Suprapubic skin (tissue), 4 donors: ENCODE data around the gene ATP5PF. TPM values are rescaled to one million over a fixed set of nuclear protein-coding genes. Genes with fewer than 3 reads are reported as not detected.
A peak's percentile ranks its signal among the peaks of the same experiment; 100 is the strongest.

Experiments used
- DNase-seq, 2 donors: peaks; one replicate each; pipeline ENCODE4 v3.0.0-alpha.2; 2019; ENCODE audit warnings: low spot score in 2 of 2
- H3K27ac ChIP-seq: fragments of 200-600 bp; sonication (generic); one replicate; pipeline ENCODE4 v1.5.1; 2019
- H3K27me3 ChIP-seq: fragments of 200-600 bp; sonication (generic); one replicate; pipeline ENCODE4 v1.5.1; 2019
- H3K36me3 ChIP-seq: fragments of 200-600 bp; sonication (generic); one replicate; pipeline ENCODE4 v1.5.1; 2019
- H3K4me1 ChIP-seq: fragments of 200-600 bp; sonication (generic); one replicate; pipeline ENCODE4 v1.5.1; 2019
- H3K4me3 ChIP-seq: fragments of 200-600 bp; sonication (generic); one replicate; pipeline ENCODE4 v1.5.1; 2019; ENCODE audit warnings: mild to moderate bottlenecking
- H3K9me3 ChIP-seq: fragments of 200-600 bp; sonication (generic); one replicate; pipeline ENCODE4 v1.5.1; 2019
- EP300 ChIP-seq: sonication (generic); formaldehyde crosslinking; IDR thresholded peaks from one replicate; pipeline ENCODE4 v1.6.1; 2017; ENCODE audit warnings: antibody characterized with exemption
- POLR2A ChIP-seq, 2 donors: fragments of 450-650 bp; IDR thresholded peaks; one replicate each; pipeline ENCODE4 v1.6.1; 2017; ENCODE audit warnings: antibody characterized with exemption in 2 of 2, mild to moderate bottlenecking in 2 of 2, moderate library complexity in 2 of 2
- POLR2AphosphoS5 ChIP-seq, 3 donors: sonication (generic); formaldehyde crosslinking; IDR thresholded peaks; one replicate each; pipeline ENCODE4 v1.6.1; 2017; ENCODE audit warnings: antibody characterized with exemption in 3 of 3
- WGBS: methylation state at CpG from one replicate; pipeline ENCODE4 v1.1.5; 2018; 5-methylcytosine and 5-hydroxymethylcytosine counted together
- total RNA-seq, 4 donors: library from RNA; depleted of rRNA; stranded (reverse); fragments of >200 nt; gene quantifications; one replicate each; pipeline ENCODE4 v1.1.0, GENCODE V29; 2016
- TF ChIP-seq, protein P1 (sequence below), 2 donors: fragments of 200-600 bp in 1 of 2; fragments of 450-650 bp in 1 of 2; sonication (generic) in 1 of 2; IDR thresholded peaks; one replicate each; pipeline ENCODE4 v1.5.1; 2016 to 2019; ENCODE audit warnings: antibody characterized with exemption in 2 of 2, mild to moderate bottlenecking in 1 of 2, moderate library complexity in 1 of 2

Gene ATP5PF
- total RNA-seq, 4 donors from 2014 or later, result 45.5 to 66.5 (median 55.1) TPM

DNA sequence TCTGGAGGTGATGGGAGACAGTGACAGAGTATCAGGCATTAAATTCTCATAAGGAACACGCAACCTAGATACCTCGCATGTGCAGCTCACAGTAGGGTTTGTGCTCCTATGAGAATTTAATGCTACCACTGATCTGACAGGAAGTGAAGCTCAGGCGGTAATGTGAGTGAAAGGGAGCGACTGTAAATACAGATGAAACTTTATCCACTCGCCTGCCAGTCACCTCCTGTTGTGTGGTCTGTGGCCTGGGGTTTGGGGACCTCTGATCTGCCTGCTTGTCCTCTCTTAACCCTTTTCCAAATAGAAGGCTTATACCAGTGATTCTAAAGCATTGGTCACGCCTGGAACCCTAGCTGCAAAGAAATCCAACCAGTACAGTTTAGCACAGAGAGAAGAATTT lies 15.4 kb upstream of the ATP5PF start:
- H3K4me1 ChIP-seq, result no peaks in the 10 kb centered on the region
- WGBS, result 90% methylated on average over 6 of the region's 6 CpGs

DNA sequence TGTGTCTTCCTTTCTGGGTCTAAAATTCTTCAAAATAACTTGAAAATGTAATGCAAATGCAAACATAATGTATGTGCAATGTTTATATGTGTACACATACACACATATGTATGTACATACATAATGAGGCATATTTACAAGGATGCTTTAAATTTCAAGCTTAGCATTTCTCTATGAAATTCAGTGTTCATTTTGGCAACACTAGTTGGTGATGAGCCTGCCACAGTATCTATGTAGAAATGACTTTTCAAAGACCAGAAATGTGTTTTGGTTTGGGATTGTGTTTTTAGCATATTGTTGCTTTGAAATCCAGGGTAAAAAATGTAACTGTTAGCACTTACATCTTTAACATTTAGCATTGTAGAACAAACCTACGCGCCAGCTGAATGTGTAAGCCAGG lies 10.2 kb upstream of the ATP5PF start:
- WGBS, result 99% methylated on average over 2 of the region's 2 CpGs
- no peak overlapping the region for H3K4me3 ChIP-seq
- H3K9me3 ChIP-seq, result no peaks in the 10 kb centered on the region
- no peak for DNase-seq
- no peaks in the 10 kb centered on the region for H3K27me3 ChIP-seq
- H3K4me1 ChIP-seq, result peaks cover under 1% of the 10 kb centered on the region
- no peak overlapping the region for H3K27ac ChIP-seq
- TF ChIP-seq POLR2A (IDR thresholded peaks at IDR 0.05) (no peak), POLR2AphosphoS5 (IDR thresholded peaks at IDR 0.05) (no peak), EP300 (no peak)
- TF ChIP-seq, protein P1, sequence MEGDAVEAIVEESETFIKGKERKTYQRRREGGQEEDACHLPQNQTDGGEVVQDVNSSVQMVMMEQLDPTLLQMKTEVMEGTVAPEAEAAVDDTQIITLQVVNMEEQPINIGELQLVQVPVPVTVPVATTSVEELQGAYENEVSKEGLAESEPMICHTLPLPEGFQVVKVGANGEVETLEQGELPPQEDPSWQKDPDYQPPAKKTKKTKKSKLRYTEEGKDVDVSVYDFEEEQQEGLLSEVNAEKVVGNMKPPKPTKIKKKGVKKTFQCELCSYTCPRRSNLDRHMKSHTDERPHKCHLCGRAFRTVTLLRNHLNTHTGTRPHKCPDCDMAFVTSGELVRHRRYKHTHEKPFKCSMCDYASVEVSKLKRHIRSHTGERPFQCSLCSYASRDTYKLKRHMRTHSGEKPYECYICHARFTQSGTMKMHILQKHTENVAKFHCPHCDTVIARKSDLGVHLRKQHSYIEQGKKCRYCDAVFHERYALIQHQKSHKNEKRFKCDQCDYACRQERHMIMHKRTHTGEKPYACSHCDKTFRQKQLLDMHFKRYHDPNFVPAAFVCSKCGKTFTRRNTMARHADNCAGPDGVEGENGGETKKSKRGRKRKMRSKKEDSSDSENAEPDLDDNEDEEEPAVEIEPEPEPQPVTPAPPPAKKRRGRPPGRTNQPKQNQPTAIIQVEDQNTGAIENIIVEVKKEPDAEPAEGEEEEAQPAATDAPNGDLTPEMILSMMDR (IDR thresholded peaks at IDR 0.05), result no peak
- H3K36me3 ChIP-seq, result peaks cover 28% of the 10 kb centered on the region

More for the DNA sequence above, 15.4 kb upstream of the ATP5PF start:
- no peak overlapping the region for H3K27ac ChIP-seq
- DNase-seq, result no peak
- H3K4me3 ChIP-seq, result no peak overlapping the region
- H3K27me3 ChIP-seq, result no peaks in the 10 kb centered on the region
- peaks cover 47% of the 10 kb centered on the region for H3K36me3 ChIP-seq
- no peaks in the 10 kb centered on the region for H3K9me3 ChIP-seq
- TF ChIP-seq POLR2A (IDR thresholded peaks at IDR 0.05) (no peak), POLR2AphosphoS5 (IDR thresholded peaks at IDR 0.05) (no peak), EP300 (no peak)
- TF ChIP-seq, protein P1 (IDR thresholded peaks at IDR 0.05), result no peak

DNA sequence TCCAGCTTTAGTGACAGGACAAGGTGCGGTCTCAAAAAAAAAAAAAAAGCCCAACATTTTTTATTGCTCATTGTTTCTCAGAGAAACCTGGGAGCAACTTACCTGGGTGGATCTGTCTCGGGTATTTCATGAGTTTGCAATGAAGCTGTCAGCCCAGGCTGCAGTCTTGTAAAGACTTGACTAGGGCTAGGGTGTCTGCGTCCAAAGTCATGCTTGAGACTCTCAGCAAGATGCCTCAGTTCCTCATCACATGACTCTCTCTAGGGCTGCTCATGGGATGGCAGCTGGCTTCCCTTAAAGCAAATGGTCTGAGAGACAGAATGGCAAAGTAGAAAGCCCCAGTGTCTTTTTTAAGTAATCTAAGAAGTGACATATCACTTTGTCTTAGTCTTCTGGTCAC lies 8.2 kb upstream of the ATP5PF start:
- no peak overlapping the region for H3K27ac ChIP-seq
- WGBS, result 81% methylated on average over 3 of the region's 3 CpGs
- H3K27me3 ChIP-seq, result no peaks in the 10 kb centered on the region
- no peak for DNase-seq
- TF ChIP-seq, protein P1 (IDR thresholded peaks at IDR 0.05), result no peak
- TF ChIP-seq EP300, result no peak
- no peak for TF ChIP-seq POLR2A (IDR thresholded peaks at IDR 0.05)
- TF ChIP-seq POLR2AphosphoS5 (IDR thresholded peaks at IDR 0.05), result no peak
- peaks cover 15% of the 10 kb centered on the region for H3K36me3 ChIP-seq
- no peaks in the 10 kb centered on the region for H3K9me3 ChIP-seq
- H3K4me1 ChIP-seq, result peaks cover 2% of the 10 kb centered on the region
- H3K4me3 ChIP-seq, result no peak overlapping the region

DNA sequence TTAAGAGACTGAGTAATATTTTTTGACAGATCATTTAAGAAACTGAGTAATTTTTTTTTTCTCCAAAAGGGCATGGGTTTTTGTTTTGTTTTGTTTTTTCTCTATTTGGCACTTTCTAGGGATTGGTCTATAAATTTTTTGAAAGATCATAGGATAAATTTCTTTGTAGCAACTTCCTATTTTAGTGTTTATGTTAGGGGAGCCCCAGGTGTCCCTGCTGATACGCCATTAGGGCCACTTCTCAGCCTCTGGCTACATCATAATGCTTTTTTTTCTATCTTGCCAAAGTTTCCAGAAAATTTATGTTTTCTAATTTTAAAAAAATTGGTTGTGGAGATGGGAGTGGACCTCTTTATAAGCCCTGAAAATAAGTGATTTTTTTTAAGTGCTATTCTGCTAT lies 2.7 kb upstream of the ATP5PF start:
- 71% methylated on average over 1 of the region's 1 CpG for WGBS
- Histone ChIP-seq H3K36me3 (no peaks in the 10 kb centered on the region), H3K4me3 (no peak overlapping the region), H3K4me1 (peaks cover 35% of the 10 kb centered on the region), H3K9me3 (no peaks in the 10 kb centered on the region), H3K27ac (no peak overlapping the region), H3K27me3 (no peaks in the 10 kb centered on the region)
- no peak for DNase-seq
- TF ChIP-seq, protein P1 (IDR thresholded peaks at IDR 0.05), result no peak
- no peak for TF ChIP-seq EP300
- no peak for TF ChIP-seq POLR2A (IDR thresholded peaks at IDR 0.05)
- no peak for TF ChIP-seq POLR2AphosphoS5 (IDR thresholded peaks at IDR 0.05)

DNA sequence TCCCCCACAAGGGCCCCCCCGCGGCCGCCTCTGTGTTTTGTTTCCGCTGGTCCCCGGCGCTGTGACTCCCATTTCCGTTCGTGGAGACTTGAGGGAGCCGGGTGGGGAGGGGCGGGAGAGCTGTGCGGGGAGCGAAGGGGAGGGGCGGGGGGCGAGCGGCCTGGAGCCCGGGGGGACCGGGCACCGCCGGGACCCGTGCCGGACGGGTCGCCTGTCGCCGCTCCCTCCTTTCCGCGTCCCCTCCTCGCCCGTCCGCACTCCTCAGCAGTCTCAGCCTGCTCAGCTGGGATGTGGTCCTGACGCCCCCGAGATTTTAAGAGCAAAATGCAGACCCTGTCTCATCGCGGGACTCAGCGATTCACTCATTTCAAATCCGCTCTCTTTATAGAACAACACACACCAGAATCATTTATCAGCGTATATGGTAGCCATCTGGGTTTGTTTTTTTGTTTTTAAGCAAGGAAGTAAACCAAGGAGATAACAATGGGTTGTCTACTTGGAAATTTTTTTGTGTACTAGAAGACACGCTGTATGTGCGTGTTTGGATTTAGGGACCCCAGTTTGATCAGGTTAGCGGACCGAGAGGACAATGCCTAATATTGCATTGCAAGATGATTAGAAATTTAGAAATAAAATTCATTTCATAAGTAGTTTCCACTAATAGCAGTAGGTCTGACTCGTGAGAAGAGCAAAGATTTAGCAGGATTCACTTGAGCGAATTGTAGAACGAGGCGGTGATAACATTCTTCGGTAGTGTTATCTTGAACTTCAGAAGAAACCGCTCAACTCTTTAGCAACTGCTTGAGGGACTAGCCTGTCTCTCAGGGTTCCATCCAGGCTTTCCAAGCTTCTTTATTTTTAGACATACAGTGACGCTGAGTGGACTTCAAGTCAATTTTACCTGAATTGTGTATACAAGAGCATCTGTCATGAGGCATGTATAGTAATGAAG lies 1.2 kb upstream of the ATP5PF start:
- peaks cover 40% of the 10 kb centered on the region for H3K4me1 ChIP-seq
- H3K9me3 ChIP-seq, result no peaks in the 10 kb centered on the region
- TF ChIP-seq POLR2A (IDR thresholded peaks at IDR 0.05) (no peak), EP300 (no peak), POLR2AphosphoS5 (IDR thresholded peaks at IDR 0.05) (no peak)
- TF ChIP-seq, protein P1 (IDR thresholded peaks at IDR 0.05), result no peak
- no peaks in the 10 kb centered on the region for H3K27me3 ChIP-seq
- peak overlapping the region; percentile 99 for H3K27ac ChIP-seq
- WGBS, result under 1% methylated on average over 34 of the region's 48 CpGs
- H3K4me3 ChIP-seq, result peak overlapping the region; percentile 97
- peaks cover 4% of the 10 kb centered on the region for H3K36me3 ChIP-seq
- DNase-seq, result peak in 1 of 2 donors; percentile 92
